Lower leg skin (tissue), 4 donors: ENCODE data around the gene FAM24B. TPM values are rescaled to one million over a fixed set of nuclear protein-coding genes. Genes with fewer than 3 reads are reported as not detected.

Experiments used
- DNase-seq, 2 donors: peaks; one replicate each; pipeline ENCODE4 v3.0.0-alpha.2; 2019; ENCODE audit warnings: low spot score in 2 of 2
- H3K4me3 ChIP-seq: fragments of 200-600 bp; sonication (generic); 2 replicates; pipeline ENCODE4 v1.5.1; 2017; ENCODE audit warnings: mild to moderate bottlenecking, low read depth; ENCODE audit not compliant: poor library complexity, severe bottlenecking
- POLR2A ChIP-seq, 2 donors: fragments of 450-650 bp; IDR thresholded peaks; one replicate each; pipeline ENCODE4 v1.6.1; 2016 to 2017; ENCODE audit warnings: antibody characterized with exemption in 2 of 2, mild to moderate bottlenecking in 1 of 2, moderate library complexity in 1 of 2
- WGBS, 2 donors: methylation state at CpG; one replicate each; pipeline ENCODE4 v1.1.5; 2018; 5-methylcytosine and 5-hydroxymethylcytosine counted together
- intact Hi-C: fragments of 100-400 bp; cut with DNase I; formaldehyde crosslinking; loops from one replicate; pipeline ENCODE4 v1.15.0; 2023; ENCODE audit warnings: low total_unique reads
- total RNA-seq, 4 donors: library from RNA; depleted of rRNA; stranded (reverse); fragments of >200 nt; gene quantifications; one replicate each; pipeline ENCODE4 v1.1.0, GENCODE V29; 2016
- TF ChIP-seq, protein P1 (sequence below), 3 donors: fragments of 450-650 bp; IDR thresholded peaks; one replicate each; pipeline ENCODE4 v1.5.1; 2016; ENCODE audit warnings: antibody characterized with exemption in 3 of 3, mild to moderate bottlenecking in 3 of 3, moderate library complexity in 2 of 3

The FAM24B gene
- total RNA-seq, 4 donors from 2014 or later, result 1.4 to 5.3 (median 4.0) TPM

- intact Hi-C loops, result no loop called here
- 84 to 93% methylated on average over 1 of the region's 1 CpG for whole genome bisulfite sequencing, 2 donors
- TF ChIP-seq POLR2A (IDR thresholded peaks at IDR 0.05), result no peak
- TF ChIP-seq, protein P1, sequence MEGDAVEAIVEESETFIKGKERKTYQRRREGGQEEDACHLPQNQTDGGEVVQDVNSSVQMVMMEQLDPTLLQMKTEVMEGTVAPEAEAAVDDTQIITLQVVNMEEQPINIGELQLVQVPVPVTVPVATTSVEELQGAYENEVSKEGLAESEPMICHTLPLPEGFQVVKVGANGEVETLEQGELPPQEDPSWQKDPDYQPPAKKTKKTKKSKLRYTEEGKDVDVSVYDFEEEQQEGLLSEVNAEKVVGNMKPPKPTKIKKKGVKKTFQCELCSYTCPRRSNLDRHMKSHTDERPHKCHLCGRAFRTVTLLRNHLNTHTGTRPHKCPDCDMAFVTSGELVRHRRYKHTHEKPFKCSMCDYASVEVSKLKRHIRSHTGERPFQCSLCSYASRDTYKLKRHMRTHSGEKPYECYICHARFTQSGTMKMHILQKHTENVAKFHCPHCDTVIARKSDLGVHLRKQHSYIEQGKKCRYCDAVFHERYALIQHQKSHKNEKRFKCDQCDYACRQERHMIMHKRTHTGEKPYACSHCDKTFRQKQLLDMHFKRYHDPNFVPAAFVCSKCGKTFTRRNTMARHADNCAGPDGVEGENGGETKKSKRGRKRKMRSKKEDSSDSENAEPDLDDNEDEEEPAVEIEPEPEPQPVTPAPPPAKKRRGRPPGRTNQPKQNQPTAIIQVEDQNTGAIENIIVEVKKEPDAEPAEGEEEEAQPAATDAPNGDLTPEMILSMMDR (IDR thresholded peaks at IDR 0.05), result no peak
- no peak overlapping the region for H3K4me3 ChIP-seq
- DNase-seq, result no peak
Observed at GRCh38 chr10:122853665-122854313, 25.6 kb downstream of the FAM24B start.

DNA sequence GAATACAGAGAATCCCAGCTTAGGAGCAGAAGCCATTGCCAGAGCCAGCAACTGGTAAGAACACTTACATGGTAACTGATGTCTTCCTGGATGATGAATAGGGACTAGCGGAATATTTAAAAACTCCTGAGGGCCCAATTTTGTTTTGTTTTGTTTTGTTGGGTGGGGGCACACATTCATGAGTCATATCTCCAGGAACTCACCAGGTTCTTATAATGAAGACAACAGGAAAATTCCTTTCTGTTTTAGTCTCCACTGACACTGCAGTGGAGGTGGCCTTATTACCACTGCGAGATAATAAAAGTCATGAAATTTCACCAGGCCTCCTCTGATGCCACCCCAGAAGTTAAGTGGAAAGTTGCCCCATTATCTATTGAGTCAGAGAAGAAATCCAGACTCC, 27.1 kb downstream of the FAM24B start:
- 84 to 93% methylated on average over 2 of the region's 2 CpGs for WGBS, 2 donors
- no peak for TF ChIP-seq POLR2A (IDR thresholded peaks at IDR 0.05)
- TF ChIP-seq, protein P1 (IDR thresholded peaks at IDR 0.05), result no peak

GRCh38 chr10:122850705-122851640, 28.4 kb downstream of the FAM24B start:
- DNase-seq, result no peak
- intact Hi-C loops, result no loop called here
- 89 to 93% methylated on average over 5 of the region's 5 CpGs for WGBS, 2 donors

More for the DNA sequence above, 27.1 kb downstream of the FAM24B start:
- intact Hi-C loops, result no loop called here
- H3K4me3 ChIP-seq, result no peak overlapping the region
- no peak for DNase-seq

GRCh38 chr10:122849900-122850605, 29.3 kb downstream of the FAM24B start:
- 90 to 91% methylated on average over 12 of the region's 12 CpGs for WGBS, 2 donors
- no peak for DNase-seq
- no peak overlapping the region for H3K4me3 ChIP-seq
- TF ChIP-seq, protein P1 (IDR thresholded peaks at IDR 0.05), result no peak
- no peak for TF ChIP-seq POLR2A (IDR thresholded peaks at IDR 0.05)
- intact Hi-C loops, result no loop called here

More at GRCh38 chr10:122850705-122851640, 28.4 kb downstream of the FAM24B start:
- no peak overlapping the region for H3K4me3 ChIP-seq
- no peak for TF ChIP-seq POLR2A (IDR thresholded peaks at IDR 0.05)
- TF ChIP-seq, protein P1 (IDR thresholded peaks at IDR 0.05), result no peak

- no peak for TF ChIP-seq POLR2A (IDR thresholded peaks at IDR 0.05)
- TF ChIP-seq, protein P1 (IDR thresholded peaks at IDR 0.05), result no peak
- intact Hi-C loops, result no loop called here
- WGBS, 2 donors, result 50 to 77% methylated on average over 2 of the region's 2 CpGs
- H3K4me3 ChIP-seq, result no peak overlapping the region
- DNase-seq, result no peak
Observed at GRCh38 chr10:122849090-122849489, 30.3 kb downstream of the FAM24B start.
